Osteoblast (primary cell): Measurements from ENCODE around the gene ARL10. TPM values are rescaled to one million over a fixed set of nuclear protein-coding genes. Genes with fewer than 3 reads are reported as not detected.

Experiments
- DNase-seq: peaks from one replicate; pipeline ENCODE4 v3.0.0; 2011; ENCODE audit warnings: low spot score, mixed read lengths; ENCODE audit not compliant: insufficient read length; ENCODE audit errors: missing footprints
- H2AFZ ChIP-seq: 2 replicates; pipeline ENCODE4 v1.6.0; 2011; ENCODE audit warnings: mild to moderate bottlenecking, low read length
- H3K27ac ChIP-seq: 2 replicates; pipeline ENCODE4 v1.5.1; 2011; ENCODE audit warnings: mild to moderate bottlenecking, low read depth, low read length, moderate library complexity
- H3K27me3 ChIP-seq: 2 replicates; pipeline ENCODE4 v1.6.0; 2012; ENCODE audit warnings: mild to moderate bottlenecking, control low read depth, inconsistent platforms, low read length, moderate library complexity; ENCODE audit not compliant: insufficient read depth
- H3K36me3 ChIP-seq: 2 replicates; pipeline ENCODE4 v1.5.1; 2011; ENCODE audit warnings: mild to moderate bottlenecking, low read length, control low read depth, moderate library complexity; ENCODE audit not compliant: insufficient read depth
- H3K4me1 ChIP-seq: 2 replicates; pipeline ENCODE4 v1.5.1; 2011; ENCODE audit warnings: mild to moderate bottlenecking, low read length, control low read depth, moderate library complexity; ENCODE audit not compliant: insufficient read depth
- H3K4me2 ChIP-seq: 2 replicates; pipeline ENCODE4 v1.6.0; 2011; ENCODE audit warnings: mild to moderate bottlenecking, low read length; ENCODE audit not compliant: insufficient read depth
- H3K4me3 ChIP-seq: fragments of 200-600 bp; sonication (generic); 3 replicates; pipeline ENCODE4 v1.5.1; 2012; ENCODE audit warnings: mild to moderate bottlenecking, low read length, inconsistent platforms; ENCODE audit not compliant: insufficient read depth
- H3K79me2 ChIP-seq: 2 replicates; pipeline ENCODE4 v1.6.0; 2012; ENCODE audit warnings: mild to moderate bottlenecking, low read length, control low read depth, inconsistent platforms; ENCODE audit not compliant: insufficient read depth
- H3K9me3 ChIP-seq: 2 replicates; pipeline ENCODE4 v1.5.1; 2011; ENCODE audit warnings: low read depth, low read length, control low read depth
- H4K20me1 ChIP-seq: 2 replicates; pipeline ENCODE4 v1.6.0; 2012; ENCODE audit warnings: mild to moderate bottlenecking, low read length, control low read depth; ENCODE audit not compliant: insufficient read depth
- total RNA-seq: library from RNA; depleted of rRNA; stranded (reverse); fragments of >200 nt; gene quantifications from 2 replicates; pipeline ENCODE4 v1.2.3, GENCODE V29; 2012
- TF ChIP-seq, protein P1 (sequence below): IDR thresholded peaks from 2 replicates; pipeline ENCODE4 v1.5.1; 2011; ENCODE audit warnings: mild to moderate bottlenecking, low read depth, low read length, moderate library complexity; ENCODE audit errors: extremely low read depth

The ARL10 gene
- total RNA-seq, 1 donor, result 14.1 TPM

GRCh38 chr5:176320577-176320976 is 44.7 kb upstream of the ARL10 start:
- H2AFZ ChIP-seq, result no peak overlapping the region
- H3K9me3 ChIP-seq, result no peaks in the 10 kb centered on the region
- TF ChIP-seq, protein P1, sequence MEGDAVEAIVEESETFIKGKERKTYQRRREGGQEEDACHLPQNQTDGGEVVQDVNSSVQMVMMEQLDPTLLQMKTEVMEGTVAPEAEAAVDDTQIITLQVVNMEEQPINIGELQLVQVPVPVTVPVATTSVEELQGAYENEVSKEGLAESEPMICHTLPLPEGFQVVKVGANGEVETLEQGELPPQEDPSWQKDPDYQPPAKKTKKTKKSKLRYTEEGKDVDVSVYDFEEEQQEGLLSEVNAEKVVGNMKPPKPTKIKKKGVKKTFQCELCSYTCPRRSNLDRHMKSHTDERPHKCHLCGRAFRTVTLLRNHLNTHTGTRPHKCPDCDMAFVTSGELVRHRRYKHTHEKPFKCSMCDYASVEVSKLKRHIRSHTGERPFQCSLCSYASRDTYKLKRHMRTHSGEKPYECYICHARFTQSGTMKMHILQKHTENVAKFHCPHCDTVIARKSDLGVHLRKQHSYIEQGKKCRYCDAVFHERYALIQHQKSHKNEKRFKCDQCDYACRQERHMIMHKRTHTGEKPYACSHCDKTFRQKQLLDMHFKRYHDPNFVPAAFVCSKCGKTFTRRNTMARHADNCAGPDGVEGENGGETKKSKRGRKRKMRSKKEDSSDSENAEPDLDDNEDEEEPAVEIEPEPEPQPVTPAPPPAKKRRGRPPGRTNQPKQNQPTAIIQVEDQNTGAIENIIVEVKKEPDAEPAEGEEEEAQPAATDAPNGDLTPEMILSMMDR, result no peak
- H3K36me3 ChIP-seq, result peaks cover 12% of the 10 kb centered on the region
- no peak for DNase-seq
- H3K4me3 ChIP-seq, result no peak overlapping the region
- no peak overlapping the region for H3K27ac ChIP-seq
- no peak overlapping the region for H3K4me2 ChIP-seq
- H3K27me3 ChIP-seq, result no peaks in the 10 kb centered on the region
- H3K4me1 ChIP-seq, result no peaks in the 10 kb centered on the region
- no peaks in the 10 kb centered on the region for H3K79me2 ChIP-seq
- no peaks in the 10 kb centered on the region for H4K20me1 ChIP-seq

GRCh38 chr5:176334031-176334770 is 31.1 kb upstream of the ARL10 start:
- Histone ChIP-seq H3K79me2 (no peaks in the 10 kb centered on the region), H3K4me1 (no peaks in the 10 kb centered on the region), H3K4me2 (no peak overlapping the region), H3K27ac (no peak overlapping the region), H2AFZ (no peak overlapping the region), H3K36me3 (no peaks in the 10 kb centered on the region), H3K9me3 (no peaks in the 10 kb centered on the region), H3K27me3 (no peaks in the 10 kb centered on the region), H3K4me3 (no peak overlapping the region), H4K20me1 (no peaks in the 10 kb centered on the region)
- no peak for DNase-seq
- TF ChIP-seq, protein P1, result no peak

- Histone ChIP-seq H3K27ac (no peak overlapping the region), H2AFZ (no peak overlapping the region), H3K79me2 (no peaks in the 10 kb centered on the region), H3K4me1 (no peaks in the 10 kb centered on the region), H3K9me3 (no peaks in the 10 kb centered on the region), H3K4me3 (no peak overlapping the region), H3K4me2 (no peak overlapping the region), H3K27me3 (no peaks in the 10 kb centered on the region), H3K36me3 (no peaks in the 10 kb centered on the region), H4K20me1 (no peaks in the 10 kb centered on the region)
- TF ChIP-seq, protein P1, result no peak
- no peak for DNase-seq
Measured at GRCh38 chr5:176337913-176338312, 27.4 kb upstream of the ARL10 start.

- TF ChIP-seq, protein P1, result no peak
- no peaks in the 10 kb centered on the region for H3K9me3 ChIP-seq
- H3K4me3 ChIP-seq, result no peak overlapping the region
Measured at GRCh38 chr5:176339304-176339703, 26.0 kb upstream of the ARL10 start.

More at GRCh38 chr5:176339304-176339703, 26.0 kb upstream of the ARL10 start:
- H2AFZ ChIP-seq, result no peak overlapping the region
- no peak overlapping the region for H3K27ac ChIP-seq
- no peaks in the 10 kb centered on the region for H4K20me1 ChIP-seq
- no peaks in the 10 kb centered on the region for H3K79me2 ChIP-seq
- no peaks in the 10 kb centered on the region for H3K27me3 ChIP-seq
- DNase-seq, result no peak
- peaks cover 3% of the 10 kb centered on the region for H3K36me3 ChIP-seq
- no peak overlapping the region for H3K4me2 ChIP-seq
- no peaks in the 10 kb centered on the region for H3K4me1 ChIP-seq
